PC-9 (cell line): Measurements from ENCODE around the gene FAM181B. TPM values are rescaled to one million over a fixed set of nuclear protein-coding genes. Genes with fewer than 3 reads are reported as not detected.

ENCODE experiments used
- BruUV-seq: library from RNA; stranded (reverse); fragments of 400-500 nt; replicated peaks from 2 replicates; lab custom pipeline; 2021; lab: Mats Ljungman, UMichigan
- CTCF ChIA-PET: fragments of 300-600 bp; sonication (Branson Sonifier 250); formaldehyde crosslinking; loops from one replicate; lab custom pipeline; 2022; ENCODE audit warnings: antibody characterized with exemption; lab: Charles Lee
- POLR2A ChIA-PET: fragments of 300-600 bp; sonication (Branson Sonifier 250); formaldehyde crosslinking; loops from one replicate; lab custom pipeline; 2022; ENCODE audit warnings: antibody characterized with exemption; ENCODE audit not compliant: unreplicated experiment; lab: Charles Lee
- DNase-seq, 2 experiments: peaks; one replicate each; pipeline versions ENCODE4 v3.0.0 to v3.0.0-alpha.2; 2015 to 2022; ENCODE audit warnings: mixed read lengths in 1 of 2
- H2AFZ ChIP-seq: fragments of 200-600 bp; sonication (generic); 2 replicates; pipeline ENCODE4 v1.8.1; 2017; ENCODE audit warnings: antibody characterized with exemption
- H3F3A ChIP-seq: fragments of 200-600 bp; sonication (generic); 2 replicates; pipeline ENCODE4 v1.8.1; 2017; ENCODE audit warnings: antibody characterized with exemption, mild to moderate bottlenecking, low read depth; ENCODE audit not compliant: insufficient read depth
- H3K27ac ChIP-seq: fragments of 200-600 bp; sonication (generic); 2 replicates; pipeline ENCODE4 v1.6.1; 2016; ENCODE audit warnings: mixed run types
- H3K27me3 ChIP-seq: fragments of 200-600 bp; sonication (generic); 2 replicates; pipeline ENCODE4 v1.6.1; 2016; ENCODE audit warnings: low read depth, mixed run types; ENCODE audit not compliant: insufficient read depth
- H3K36me3 ChIP-seq: fragments of 200-600 bp; sonication (generic); 2 replicates; pipeline ENCODE4 v1.6.1; 2016; ENCODE audit warnings: low read depth, mixed run types
- H3K4me1 ChIP-seq: fragments of 200-600 bp; sonication (generic); replicated peaks from 2 replicates; pipeline ENCODE4 v1.6.1; 2016; ENCODE audit warnings: mixed run types; ENCODE audit not compliant: insufficient read depth
- H3K4me2 ChIP-seq: fragments of 200-600 bp; sonication (generic); 2 replicates; pipeline ENCODE4 v1.6.1; 2017; ENCODE audit warnings: mixed run types
- H3K4me3 ChIP-seq: fragments of 200-600 bp; sonication (generic); 2 replicates; pipeline ENCODE4 v1.6.1; 2016; ENCODE audit warnings: mixed run types
- H3K79me2 ChIP-seq: fragments of 200-600 bp; sonication (generic); 2 replicates; pipeline ENCODE4 v1.6.1; 2017; ENCODE audit warnings: low read depth, mixed run types
- H3K9me2 ChIP-seq: fragments of 200-600 bp; sonication (generic); 2 replicates; pipeline ENCODE4 v1.8.1; 2017; ENCODE audit warnings: mild to moderate bottlenecking; ENCODE audit not compliant: insufficient read depth
- H3K9me3 ChIP-seq: fragments of 200-600 bp; sonication (generic); 2 replicates; pipeline ENCODE4 v1.8.1; 2016; ENCODE audit warnings: low read depth; ENCODE audit not compliant: insufficient read depth
- H4K20me1 ChIP-seq: fragments of 200-600 bp; sonication (generic); 2 replicates; pipeline ENCODE4 v1.8.1; 2017; ENCODE audit not compliant: insufficient read depth
- EZH2 ChIP-seq: fragments of 200-600 bp; sonication (generic); IDR thresholded peaks from 2 replicates; pipeline ENCODE4 v1.8.0; 2017; ENCODE audit warnings: antibody characterized with exemption, low read depth
- intact Hi-C: fragments of 100-400 bp; cut with micrococcal nuclease; formaldehyde crosslinking; loops from one replicate; pipeline ENCODE4 v1.10.0; 2022; ENCODE audit not compliant: unreplicated experiment
- total RNA-seq: library from RNA; stranded (reverse); gene quantifications from 2 replicates; pipeline ENCODE4 v1.2.3, GENCODE V29; 2021
- TF ChIP-seq, protein P1 (sequence below): fragments of 200-600 bp; sonication (generic); conservative IDR thresholded peaks from 2 replicates; pipeline ENCODE4 v1.6.1; 2017; ENCODE audit warnings: mixed run types, antibody characterized with exemption, mild to moderate bottlenecking, moderate library complexity

Gene FAM181B
- total RNA-seq, 1 experiment from 2014 or later: not detected

DNA sequence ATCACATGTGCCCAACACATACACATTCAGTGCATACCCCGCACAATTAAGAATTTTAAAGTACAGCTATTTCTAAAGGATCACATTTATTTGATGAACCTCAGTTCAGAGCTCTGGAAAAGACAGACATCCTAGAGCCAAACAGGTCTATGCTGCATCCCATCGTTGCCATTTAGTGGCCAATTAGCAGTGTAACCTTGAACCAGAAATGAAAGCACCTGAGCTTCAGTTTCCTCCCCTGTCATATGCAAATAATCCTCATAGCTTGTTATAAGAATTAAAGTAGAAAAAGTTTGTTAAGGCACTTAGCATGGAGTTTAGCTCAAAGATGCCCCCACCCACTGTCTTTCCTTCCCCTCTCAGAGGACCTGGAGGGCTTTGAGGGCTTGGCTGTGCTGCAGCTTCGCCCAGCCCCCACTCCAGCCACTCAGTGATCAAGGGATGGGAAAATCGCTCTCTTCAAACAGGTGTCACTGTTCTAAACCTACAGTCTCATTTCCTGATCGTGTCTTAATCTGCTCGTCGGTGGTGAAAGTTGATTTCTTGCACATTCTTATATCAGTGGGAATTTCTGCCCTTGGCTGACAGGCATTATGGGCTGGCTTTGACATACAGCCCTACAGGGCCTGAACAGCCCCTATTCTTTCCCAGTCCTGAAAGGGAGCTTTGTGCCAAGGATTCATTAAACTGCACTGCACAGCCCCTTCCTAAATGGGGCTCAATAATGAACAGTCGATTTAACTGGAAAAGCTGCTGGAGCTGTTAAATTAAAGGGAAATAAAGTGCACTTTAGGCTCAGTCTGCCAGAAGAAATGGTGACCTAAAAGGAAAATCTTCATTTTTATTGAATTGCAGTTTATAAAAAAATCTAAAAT is 23.3 kb upstream of the FAM181B start:
- CTCF ChIA-PET: no interaction called here
- Histone ChIP-seq H3K4me3 (no peak overlapping the region), H4K20me1 (no peaks in the 10 kb centered on the region)

DNA sequence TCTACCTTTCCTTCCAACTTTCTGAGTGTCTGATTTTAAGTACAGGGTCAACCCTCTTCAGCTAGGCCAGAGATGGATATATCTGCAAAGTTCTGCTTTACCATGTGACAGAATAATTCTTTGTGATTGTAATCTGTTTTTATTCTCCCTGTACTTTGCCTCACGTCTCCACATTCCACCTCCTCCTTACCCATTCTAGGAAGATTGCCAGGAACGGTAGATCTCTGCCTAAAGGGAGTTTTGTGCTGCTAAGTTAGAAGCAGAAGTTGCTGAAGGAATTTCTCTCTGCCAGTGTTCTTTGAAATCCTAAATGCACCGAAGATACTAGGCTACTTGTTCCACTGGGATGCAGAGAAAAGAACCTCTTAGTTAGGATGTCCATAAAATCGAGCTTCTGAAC is 20.7 kb upstream of the FAM181B start:
- DNase-seq: no peak
- no peak overlapping the region for H3K4me2 ChIP-seq
- no peak for TF ChIP-seq EZH2
- TF ChIP-seq, protein P1, sequence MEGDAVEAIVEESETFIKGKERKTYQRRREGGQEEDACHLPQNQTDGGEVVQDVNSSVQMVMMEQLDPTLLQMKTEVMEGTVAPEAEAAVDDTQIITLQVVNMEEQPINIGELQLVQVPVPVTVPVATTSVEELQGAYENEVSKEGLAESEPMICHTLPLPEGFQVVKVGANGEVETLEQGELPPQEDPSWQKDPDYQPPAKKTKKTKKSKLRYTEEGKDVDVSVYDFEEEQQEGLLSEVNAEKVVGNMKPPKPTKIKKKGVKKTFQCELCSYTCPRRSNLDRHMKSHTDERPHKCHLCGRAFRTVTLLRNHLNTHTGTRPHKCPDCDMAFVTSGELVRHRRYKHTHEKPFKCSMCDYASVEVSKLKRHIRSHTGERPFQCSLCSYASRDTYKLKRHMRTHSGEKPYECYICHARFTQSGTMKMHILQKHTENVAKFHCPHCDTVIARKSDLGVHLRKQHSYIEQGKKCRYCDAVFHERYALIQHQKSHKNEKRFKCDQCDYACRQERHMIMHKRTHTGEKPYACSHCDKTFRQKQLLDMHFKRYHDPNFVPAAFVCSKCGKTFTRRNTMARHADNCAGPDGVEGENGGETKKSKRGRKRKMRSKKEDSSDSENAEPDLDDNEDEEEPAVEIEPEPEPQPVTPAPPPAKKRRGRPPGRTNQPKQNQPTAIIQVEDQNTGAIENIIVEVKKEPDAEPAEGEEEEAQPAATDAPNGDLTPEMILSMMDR: no peak
- H3K27ac ChIP-seq: no peak overlapping the region
- no peak overlapping the region for H3K4me3 ChIP-seq
- no peaks in the 10 kb centered on the region for H3F3A ChIP-seq
- H4K20me1 ChIP-seq: no peaks in the 10 kb centered on the region
- no peaks in the 10 kb centered on the region for H3K79me2 ChIP-seq
- H3K4me1 ChIP-seq: no peaks in the 10 kb centered on the region
- ChIA-PET POLR2A (no interaction called here), CTCF (no interaction called here)
- no peaks in the 10 kb centered on the region for H3K27me3 ChIP-seq
- H3K9me2 ChIP-seq: no peaks in the 10 kb centered on the region; the same call in 1 of the 2 replicates
- intact Hi-C loops: no loop called here
- 0 out of 2 replicates have a peak overlapping the region, but pooled peaks have one; percentile 55 for H2AFZ ChIP-seq
- no peaks in the 10 kb centered on the region for H3K9me3 ChIP-seq
- no TSS peak for BruUV-seq
- H3K36me3 ChIP-seq: no peaks in the 10 kb centered on the region

More for the DNA sequence above, 23.3 kb upstream of the FAM181B start:
- Histone ChIP-seq H3F3A (no peaks in the 10 kb centered on the region), H3K4me2 (no peak overlapping the region), H3K4me1 (no peaks in the 10 kb centered on the region), H3K79me2 (no peaks in the 10 kb centered on the region), H3K9me2 (no peaks in the 10 kb centered on the region; the same call in 1 of the 2 replicates), H3K36me3 (no peaks in the 10 kb centered on the region), H3K27ac (no peak overlapping the region), H2AFZ (no peak overlapping the region), H3K27me3 (no peaks in the 10 kb centered on the region), H3K9me3 (no peaks in the 10 kb centered on the region)
- DNase-seq: no peak
- POLR2A ChIA-PET: no interaction called here
- BruUV-seq: no TSS peak
- no peak for TF ChIP-seq EZH2
- TF ChIP-seq, protein P1: no peak
- intact Hi-C loops: no loop called here

DNA sequence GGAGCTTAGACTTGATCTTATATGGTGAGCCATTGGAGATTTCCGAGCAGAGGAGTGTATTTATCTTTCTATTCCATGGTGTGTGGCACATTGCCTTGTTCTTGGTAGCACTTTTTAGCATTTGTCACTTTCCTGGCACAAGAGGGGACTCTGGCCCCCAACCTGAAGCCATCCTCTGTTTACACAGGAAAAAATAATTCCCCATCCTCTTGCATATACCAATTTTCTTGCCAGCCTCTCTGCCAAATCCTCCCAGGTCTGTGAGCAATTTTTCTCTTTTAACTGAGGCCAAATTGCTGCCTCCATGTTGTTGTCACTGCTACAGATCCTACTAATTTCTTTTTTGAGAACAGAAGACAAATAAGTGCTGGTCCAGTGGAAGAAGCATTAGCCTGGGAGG is 20.3 kb upstream of the FAM181B start:
- BruUV-seq: no TSS peak
- no peaks in the 10 kb centered on the region for H3K79me2 ChIP-seq
- H3F3A ChIP-seq: no peaks in the 10 kb centered on the region
- no peak overlapping the region for H2AFZ ChIP-seq
- ChIA-PET CTCF (no interaction called here), POLR2A (no interaction called here)
- no peaks in the 10 kb centered on the region for H3K9me3 ChIP-seq
- H3K27me3 ChIP-seq: no peaks in the 10 kb centered on the region
- H4K20me1 ChIP-seq: no peaks in the 10 kb centered on the region
- no peaks in the 10 kb centered on the region for H3K4me1 ChIP-seq
- H3K27ac ChIP-seq: no peak overlapping the region
- H3K4me2 ChIP-seq: no peak overlapping the region
- no peak overlapping the region for H3K4me3 ChIP-seq
- intact Hi-C loops: no loop called here
- no peaks in the 10 kb centered on the region for H3K36me3 ChIP-seq
- no peaks in the 10 kb centered on the region; the same call in 1 of the 2 replicates for H3K9me2 ChIP-seq
- TF ChIP-seq, protein P1: no peak
- TF ChIP-seq EZH2: no peak
- DNase-seq: no peak
